ENCODE results near the gene BTRC. TPM values are rescaled to one million over a fixed set of nuclear protein-coding genes. Genes with fewer than 3 reads are reported as not detected.

Gene BTRC
- total RNA-seq, 1 experiment from 2014 or later = 5.7 TPM

DNA sequence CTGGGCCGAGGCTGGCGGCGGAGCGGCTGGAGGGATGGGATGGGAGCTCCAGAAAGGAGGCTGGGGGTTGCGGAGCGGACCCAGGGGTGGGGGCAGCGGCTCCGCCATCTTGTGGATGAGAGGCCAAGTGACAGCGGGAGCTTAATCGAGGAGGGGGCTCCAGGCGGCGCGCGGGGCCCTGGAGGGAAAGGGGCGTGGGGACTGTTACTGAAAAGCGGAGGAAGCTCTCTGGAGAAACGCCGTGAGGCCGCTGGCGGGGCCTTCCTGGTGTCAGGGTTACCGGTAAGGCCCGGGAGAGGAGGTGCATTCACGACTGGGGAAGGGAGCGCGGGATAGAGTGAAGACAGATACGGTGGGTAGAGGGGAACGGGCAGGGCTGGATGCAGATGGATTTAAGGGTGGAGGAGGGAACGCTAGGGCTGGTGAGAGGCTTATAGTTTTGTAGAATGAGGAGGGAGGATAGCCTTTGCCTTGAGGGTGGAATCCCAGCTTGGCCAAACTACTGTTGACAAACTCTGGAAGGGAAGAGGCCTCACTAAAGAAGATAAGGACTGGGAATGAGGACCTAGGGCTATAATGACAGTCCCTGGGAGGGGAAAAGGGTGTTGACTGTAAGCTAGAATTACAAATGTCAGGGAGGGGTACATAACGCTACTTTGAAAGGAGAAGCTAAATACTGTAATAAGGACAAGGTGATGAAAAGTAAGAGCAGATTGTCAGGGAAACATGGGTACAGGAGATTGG is 535 bp downstream of the BTRC start:
- DNase-seq (peak; percentile 19), ATAC-seq (peak; percentile 20)
- Histone ChIP-seq H3K27ac (ENCODE audit: low read length) (0 out of 2 replicates have a peak overlapping the region, but pooled peaks have one; percentile 28), H2AFZ (ENCODE audit: low read length) (peak overlapping the region; percentile 87), H3K4me3 (ENCODE audit: low read length) (peak overlapping the region; percentile 91), H3K9me2 (replicated peaks; ENCODE audit: low read length) (no peaks in the 10 kb centered on the region), H3K9ac (ENCODE audit: low read length) (peak overlapping the region; percentile 80), H3K9me3 (ENCODE audit: low read length) (no peaks in the 10 kb centered on the region), H3K4me2 (ENCODE audit: low read length) (peak overlapping the region; percentile 80), H3K4me1 (ENCODE audit: insufficient read depth, low read length) (peaks cover 23% of the 10 kb centered on the region), H3K79me2 (ENCODE audit: low read length) (peaks cover 44% of the 10 kb centered on the region), H4K20me1 (ENCODE audit: low read length) (no peaks in the 10 kb centered on the region), H3F3A (ENCODE audit: low read length, unreplicated experiment) (no peaks in the 10 kb centered on the region), H3K27me3 (ENCODE audit: low read length) (no peaks in the 10 kb centered on the region), H3K36me3 (ENCODE audit: low read depth, low read length) (no peaks in the 10 kb centered on the region)
- ChIA-PET POLR2A (ENCODE audit: unreplicated experiment) (no interaction called here), CTCF (no interaction called here)
- TSS peak; percentile 33 for BruUV-seq (replicated peaks)
- intact Hi-C loops (cut with micrococcal nuclease) = loop anchor here (5.0 kb wide), 1 partner anchor 83 kb away; no protein-coding TSS in a partner anchor
- TF ChIP-seq, protein P1, sequence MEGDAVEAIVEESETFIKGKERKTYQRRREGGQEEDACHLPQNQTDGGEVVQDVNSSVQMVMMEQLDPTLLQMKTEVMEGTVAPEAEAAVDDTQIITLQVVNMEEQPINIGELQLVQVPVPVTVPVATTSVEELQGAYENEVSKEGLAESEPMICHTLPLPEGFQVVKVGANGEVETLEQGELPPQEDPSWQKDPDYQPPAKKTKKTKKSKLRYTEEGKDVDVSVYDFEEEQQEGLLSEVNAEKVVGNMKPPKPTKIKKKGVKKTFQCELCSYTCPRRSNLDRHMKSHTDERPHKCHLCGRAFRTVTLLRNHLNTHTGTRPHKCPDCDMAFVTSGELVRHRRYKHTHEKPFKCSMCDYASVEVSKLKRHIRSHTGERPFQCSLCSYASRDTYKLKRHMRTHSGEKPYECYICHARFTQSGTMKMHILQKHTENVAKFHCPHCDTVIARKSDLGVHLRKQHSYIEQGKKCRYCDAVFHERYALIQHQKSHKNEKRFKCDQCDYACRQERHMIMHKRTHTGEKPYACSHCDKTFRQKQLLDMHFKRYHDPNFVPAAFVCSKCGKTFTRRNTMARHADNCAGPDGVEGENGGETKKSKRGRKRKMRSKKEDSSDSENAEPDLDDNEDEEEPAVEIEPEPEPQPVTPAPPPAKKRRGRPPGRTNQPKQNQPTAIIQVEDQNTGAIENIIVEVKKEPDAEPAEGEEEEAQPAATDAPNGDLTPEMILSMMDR (conservative IDR thresholded peaks at IDR 0.05; ENCODE audit: low read depth, low read length) = no peak

DNA sequence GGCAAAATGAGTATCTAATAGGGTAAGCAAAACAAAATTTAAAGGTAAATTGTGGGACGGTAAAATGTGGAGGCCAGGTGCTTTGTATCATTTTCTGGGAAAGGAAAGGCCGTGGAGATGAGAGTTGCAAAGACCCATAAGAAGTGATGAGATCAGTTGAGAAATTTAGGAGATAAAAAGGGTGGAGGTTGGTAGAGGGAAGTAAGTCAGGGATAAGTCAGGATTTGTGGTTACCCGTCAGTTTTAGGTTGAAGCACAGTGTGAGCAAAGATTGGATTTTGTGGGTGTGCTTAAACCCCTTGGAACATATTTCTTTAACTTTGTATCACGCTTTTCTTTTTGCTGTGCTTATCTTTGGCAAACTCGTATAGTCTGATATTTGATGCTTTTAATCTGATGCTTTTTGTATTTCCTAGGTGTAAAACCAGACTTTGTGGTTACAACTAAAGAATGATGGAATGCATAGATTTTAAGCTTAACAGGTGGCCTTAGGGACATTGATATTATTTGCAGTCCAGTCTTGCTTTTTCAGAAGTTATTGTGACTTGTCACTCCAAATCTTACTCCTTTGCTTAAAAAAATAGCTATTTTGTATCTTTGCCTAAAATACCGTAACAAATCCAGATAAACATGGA is 1.2 kb downstream of the BTRC start:
- TF ChIP-seq EZH2phosphoT487 (IDR thresholded peaks at IDR 0.05; ENCODE audit: borderline replicate concordance, low read length) (no peak), EZH2 (IDR thresholded peaks at IDR 0.05; ENCODE audit: low read length, unreplicated experiment) (no peak)
- TF ChIP-seq, protein P1 (conservative IDR thresholded peaks at IDR 0.05; ENCODE audit: low read depth, low read length) = no peak
- Histone ChIP-seq H3K36me3 (ENCODE audit: low read depth, low read length) (no peaks in the 10 kb centered on the region), H3K27me3 (ENCODE audit: low read length) (no peaks in the 10 kb centered on the region), H3K9me3 (ENCODE audit: low read length) (no peaks in the 10 kb centered on the region), H4K20me1 (ENCODE audit: low read length) (no peaks in the 10 kb centered on the region), H3K9me2 (replicated peaks; ENCODE audit: low read length) (no peaks in the 10 kb centered on the region), H3K4me3 (ENCODE audit: low read length) (peak overlapping the region; percentile 91), H3K4me2 (ENCODE audit: low read length) (peak overlapping the region; percentile 80), H3K27ac (ENCODE audit: low read length) (no peak overlapping the region), H3K79me2 (ENCODE audit: low read length) (peaks cover 49% of the 10 kb centered on the region), H3F3A (ENCODE audit: low read length, unreplicated experiment) (no peaks in the 10 kb centered on the region), H3K4me1 (ENCODE audit: insufficient read depth, low read length) (peaks cover 23% of the 10 kb centered on the region), H2AFZ (ENCODE audit: low read length) (peak overlapping the region; percentile 87), H3K9ac (ENCODE audit: low read length) (peak overlapping the region; percentile 80)
- BruUV-seq (replicated peaks) = TSS peak; percentile 41
- intact Hi-C loops (cut with micrococcal nuclease) = no loop called here
- peak; percentile 7 for DNase-seq
- ChIA-PET CTCF (no interaction called here), POLR2A (ENCODE audit: unreplicated experiment) (interaction anchor here (0.7 kb wide), 1 partner anchor 216 kb away, joined by 8 read pairs; no protein-coding TSS in a partner anchor)
- no peak for ATAC-seq

DNA sequence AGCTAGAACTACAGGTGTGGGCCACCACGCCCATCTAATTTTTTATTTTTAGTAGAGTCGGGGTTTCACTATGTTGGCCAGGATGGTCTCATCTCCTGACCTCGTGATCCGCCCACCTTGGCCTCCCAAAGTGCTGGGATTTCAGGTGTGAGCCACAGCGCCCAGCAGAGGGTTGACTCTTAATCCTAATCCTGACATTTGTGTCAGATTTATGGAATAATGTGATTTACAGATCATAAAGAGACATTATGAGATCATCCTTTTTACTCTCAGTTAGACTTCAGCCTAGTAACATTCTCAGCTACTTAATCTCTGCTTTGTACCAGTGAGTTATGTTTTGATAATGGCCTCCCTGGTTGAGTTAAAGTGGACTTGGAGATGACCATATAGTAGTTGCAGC is 2.2 kb downstream of the BTRC start:
- intact Hi-C loops (cut with micrococcal nuclease) = no loop called here
- ChIA-PET POLR2A (ENCODE audit: unreplicated experiment) (no interaction called here), CTCF (no interaction called here)
- TF ChIP-seq EZH2phosphoT487 (IDR thresholded peaks at IDR 0.05; ENCODE audit: borderline replicate concordance, low read length) (no peak), EZH2 (IDR thresholded peaks at IDR 0.05; ENCODE audit: low read length, unreplicated experiment) (no peak)
- TF ChIP-seq, protein P1 (conservative IDR thresholded peaks at IDR 0.05; ENCODE audit: low read depth, low read length) = no peak
- H4K20me1 ChIP-seq (ENCODE audit: low read length) = no peaks in the 10 kb centered on the region
- no peaks in the 10 kb centered on the region for H3K9me2 ChIP-seq (replicated peaks; ENCODE audit: low read length)
- H3K36me3 ChIP-seq (ENCODE audit: low read depth, low read length) = no peaks in the 10 kb centered on the region
- no peaks in the 10 kb centered on the region for H3K27me3 ChIP-seq (ENCODE audit: low read length)
- H3K9ac ChIP-seq (ENCODE audit: low read length) = no peak overlapping the region
- no peak overlapping the region for H2AFZ ChIP-seq (ENCODE audit: low read length)
- H3K4me2 ChIP-seq (ENCODE audit: low read length) = no peak overlapping the region
- peaks cover 53% of the 10 kb centered on the region for H3K79me2 ChIP-seq (ENCODE audit: low read length)
- H3K4me1 ChIP-seq (ENCODE audit: insufficient read depth, low read length) = peaks cover 23% of the 10 kb centered on the region
- DNase-seq = no peak
- H3F3A ChIP-seq (ENCODE audit: low read length, unreplicated experiment) = no peaks in the 10 kb centered on the region
- no TSS peak for BruUV-seq (replicated peaks)
- ATAC-seq = no peak
- no peaks in the 10 kb centered on the region for H3K9me3 ChIP-seq (ENCODE audit: low read length)
- H3K27ac ChIP-seq (ENCODE audit: low read length) = no peak overlapping the region
- H3K4me3 ChIP-seq (ENCODE audit: low read length) = no peak overlapping the region

Data from PC-3 (cell line).